Neural cell (in vitro differentiated cells): ENCODE results near the gene RYR3.

Source experiments
- EZH2 ChIP-seq: fragments of 200-600, 300-800 bp; shearing (Covaris generic), sonication (generic); IDR thresholded peaks from 2 replicates; pipeline ENCODE4 v1.6.1; 2014; ENCODE audit warnings: antibody characterized with exemption, low read length, borderline replicate concordance, mild to moderate bottlenecking; ENCODE audit not compliant: insufficient read depth, poor library complexity, severe bottlenecking
- TF ChIP-seq, protein P1 (sequence below): fragments of 450-650 bp; IDR thresholded peaks from 2 replicates; pipeline ENCODE4 v1.5.1; 2014; ENCODE audit warnings: antibody characterized with exemption, mild to moderate bottlenecking, moderate library complexity; ENCODE audit not compliant: poor library complexity, severe bottlenecking
- TF ChIP-seq, protein P2 (sequence below): IDR thresholded peaks from 2 replicates; pipeline ENCODE4 v1.6.1; 2012; ENCODE audit warnings: borderline replicate concordance

DNA sequence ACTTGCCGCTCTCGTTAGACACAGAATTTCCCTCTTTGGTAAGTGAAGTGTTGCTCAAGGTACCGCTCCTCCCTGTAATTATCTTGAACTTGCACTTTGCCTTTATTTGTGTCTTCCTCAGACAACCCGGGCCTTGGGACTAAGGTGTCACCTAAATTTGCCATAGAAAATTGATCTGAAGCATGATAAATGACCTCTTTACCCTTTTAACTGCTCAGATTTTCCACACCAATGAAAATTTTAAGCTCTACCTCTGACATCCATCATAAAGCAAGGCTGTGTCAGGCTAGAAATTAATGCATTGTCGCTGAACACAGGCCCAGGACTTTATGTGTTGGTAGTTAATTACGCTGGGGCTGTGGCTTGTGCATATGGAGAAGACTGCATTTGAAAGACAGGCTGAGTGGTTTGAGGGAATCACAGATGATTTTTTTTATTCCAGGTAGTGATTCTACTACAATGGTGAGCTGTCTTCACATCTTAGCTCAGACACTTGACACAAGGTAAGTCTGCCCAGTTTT is 458.0 kb downstream of the RYR3 start:
- TF ChIP-seq, protein P1, sequence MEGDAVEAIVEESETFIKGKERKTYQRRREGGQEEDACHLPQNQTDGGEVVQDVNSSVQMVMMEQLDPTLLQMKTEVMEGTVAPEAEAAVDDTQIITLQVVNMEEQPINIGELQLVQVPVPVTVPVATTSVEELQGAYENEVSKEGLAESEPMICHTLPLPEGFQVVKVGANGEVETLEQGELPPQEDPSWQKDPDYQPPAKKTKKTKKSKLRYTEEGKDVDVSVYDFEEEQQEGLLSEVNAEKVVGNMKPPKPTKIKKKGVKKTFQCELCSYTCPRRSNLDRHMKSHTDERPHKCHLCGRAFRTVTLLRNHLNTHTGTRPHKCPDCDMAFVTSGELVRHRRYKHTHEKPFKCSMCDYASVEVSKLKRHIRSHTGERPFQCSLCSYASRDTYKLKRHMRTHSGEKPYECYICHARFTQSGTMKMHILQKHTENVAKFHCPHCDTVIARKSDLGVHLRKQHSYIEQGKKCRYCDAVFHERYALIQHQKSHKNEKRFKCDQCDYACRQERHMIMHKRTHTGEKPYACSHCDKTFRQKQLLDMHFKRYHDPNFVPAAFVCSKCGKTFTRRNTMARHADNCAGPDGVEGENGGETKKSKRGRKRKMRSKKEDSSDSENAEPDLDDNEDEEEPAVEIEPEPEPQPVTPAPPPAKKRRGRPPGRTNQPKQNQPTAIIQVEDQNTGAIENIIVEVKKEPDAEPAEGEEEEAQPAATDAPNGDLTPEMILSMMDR: no peak
- TF ChIP-seq EZH2: no peak
- TF ChIP-seq, protein P2, sequence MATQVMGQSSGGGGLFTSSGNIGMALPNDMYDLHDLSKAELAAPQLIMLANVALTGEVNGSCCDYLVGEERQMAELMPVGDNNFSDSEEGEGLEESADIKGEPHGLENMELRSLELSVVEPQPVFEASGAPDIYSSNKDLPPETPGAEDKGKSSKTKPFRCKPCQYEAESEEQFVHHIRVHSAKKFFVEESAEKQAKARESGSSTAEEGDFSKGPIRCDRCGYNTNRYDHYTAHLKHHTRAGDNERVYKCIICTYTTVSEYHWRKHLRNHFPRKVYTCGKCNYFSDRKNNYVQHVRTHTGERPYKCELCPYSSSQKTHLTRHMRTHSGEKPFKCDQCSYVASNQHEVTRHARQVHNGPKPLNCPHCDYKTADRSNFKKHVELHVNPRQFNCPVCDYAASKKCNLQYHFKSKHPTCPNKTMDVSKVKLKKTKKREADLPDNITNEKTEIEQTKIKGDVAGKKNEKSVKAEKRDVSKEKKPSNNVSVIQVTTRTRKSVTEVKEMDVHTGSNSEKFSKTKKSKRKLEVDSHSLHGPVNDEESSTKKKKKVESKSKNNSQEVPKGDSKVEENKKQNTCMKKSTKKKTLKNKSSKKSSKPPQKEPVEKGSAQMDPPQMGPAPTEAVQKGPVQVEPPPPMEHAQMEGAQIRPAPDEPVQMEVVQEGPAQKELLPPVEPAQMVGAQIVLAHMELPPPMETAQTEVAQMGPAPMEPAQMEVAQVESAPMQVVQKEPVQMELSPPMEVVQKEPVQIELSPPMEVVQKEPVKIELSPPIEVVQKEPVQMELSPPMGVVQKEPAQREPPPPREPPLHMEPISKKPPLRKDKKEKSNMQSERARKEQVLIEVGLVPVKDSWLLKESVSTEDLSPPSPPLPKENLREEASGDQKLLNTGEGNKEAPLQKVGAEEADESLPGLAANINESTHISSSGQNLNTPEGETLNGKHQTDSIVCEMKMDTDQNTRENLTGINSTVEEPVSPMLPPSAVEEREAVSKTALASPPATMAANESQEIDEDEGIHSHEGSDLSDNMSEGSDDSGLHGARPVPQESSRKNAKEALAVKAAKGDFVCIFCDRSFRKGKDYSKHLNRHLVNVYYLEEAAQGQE: no peak
